HepG2 (cell line): ENCODE data around the gene NOX3. TPM values are rescaled to one million over a fixed set of nuclear protein-coding genes. Genes with fewer than 3 reads are reported as not detected.

ENCODE experiments used
- AGO1 ChIP-seq: fragments of 200-400 bp; formaldehyde crosslinking; IDR thresholded peaks from 2 replicates; pipeline ENCODE4 v1.6.1; 2017; ENCODE audit warnings: mild to moderate bottlenecking, low read depth, low read length, moderate library complexity; ENCODE audit not compliant: poor library complexity, severe bottlenecking
- ARID5B ChIP-seq: IDR thresholded peaks from 2 replicates; pipeline ENCODE4 v1.4.0; 2020; ENCODE audit warnings: mild to moderate bottlenecking, missing genetic modification reagents
- HOXA9 ChIP-seq: sonication (generic); formaldehyde crosslinking; IDR thresholded peaks from 2 replicates; pipeline ENCODE4 v1.8.1; 2022; ENCODE audit warnings: missing genetic modification reagents, mild to moderate bottlenecking, moderate library complexity, borderline replicate concordance
- IRX3 ChIP-seq: sonication (generic); formaldehyde crosslinking; IDR thresholded peaks from 2 replicates; pipeline ENCODE4 v1.8.1; 2023; ENCODE audit warnings: mild to moderate bottlenecking, low read depth, missing genetic modification reagents, borderline replicate concordance
- KAT7 ChIP-seq: IDR thresholded peaks from 2 replicates; pipeline ENCODE4 v1.6.1; 2018; ENCODE audit warnings: borderline replicate concordance, missing compliant biosample characterization
- KDM4B ChIP-seq: sonication (generic); formaldehyde crosslinking; IDR thresholded peaks from 2 replicates; pipeline ENCODE4 v1.4.0; 2020; ENCODE audit warnings: missing genetic modification reagents
- MTA3 ChIP-seq: sonication (generic); formaldehyde crosslinking; IDR thresholded peaks from 2 replicates; pipeline ENCODE4 v1.4.0; 2020; ENCODE audit warnings: missing genetic modification reagents
- NR2C2 ChIP-seq: sonication (generic); formaldehyde crosslinking; IDR thresholded peaks from 2 replicates; pipeline ENCODE4 v1.4.0; 2020; ENCODE audit warnings: missing genetic modification reagents, mild to moderate bottlenecking, moderate library complexity, borderline replicate concordance
- TBP ChIP-seq: sonication (generic); formaldehyde crosslinking; IDR thresholded peaks from 2 replicates; pipeline ENCODE4 v1.5.0; 2020; ENCODE audit warnings: missing genetic modification reagents
- USF2 ChIP-seq, 2 experiments: sonication (generic) in 1 of 2; formaldehyde crosslinking in 1 of 2; IDR thresholded peaks; 2 replicates each; pipeline versions ENCODE4 v1.5.1 to v1.6.1; 2011 to 2020; ENCODE audit warnings: borderline replicate concordance in 1 of 2, low read depth in 1 of 2, low read length in 1 of 2, mild to moderate bottlenecking in 1 of 2, missing genetic modification reagents in 1 of 2, moderate library complexity in 1 of 2
- ZFP41 ChIP-seq: sonication (generic); formaldehyde crosslinking; IDR thresholded peaks from 2 replicates; pipeline ENCODE4 v1.4.0; 2020; ENCODE audit warnings: mild to moderate bottlenecking, missing genetic modification reagents, borderline replicate concordance
- ZNF30 ChIP-seq: sonication (generic); formaldehyde crosslinking; IDR thresholded peaks from 2 replicates; pipeline ENCODE4 v1.5.0; 2020; ENCODE audit warnings: mild to moderate bottlenecking, missing genetic modification reagents
- ZNF329 ChIP-seq: sonication (generic); formaldehyde crosslinking; IDR thresholded peaks from 2 replicates; pipeline ENCODE4 v1.9.0; 2021; ENCODE audit warnings: low read depth, mild to moderate bottlenecking, missing genetic modification reagents
- ZNF629 ChIP-seq: sonication (generic); formaldehyde crosslinking; conservative IDR thresholded peaks from 2 replicates; pipeline ENCODE4 v1.5.0; 2020; ENCODE audit warnings: missing genetic modification reagents
- polyA plus RNA-seq, 8 experiments: library from polyadenylated mRNA; depleted of rRNA in 3 of 8; stranded (reverse) in 7 of 8; unstranded in 1 of 8; fragments of >200 nt; fragmentation: Illumina TruSeq in 4 of 8; extraction: Trizol in 4 of 8; gene quantifications; 2 replicates each; pipeline versions ENCODE4 v1.2.1 to v1.2.3, GENCODE V29; 2011 to 2016; ENCODE audit warnings: low read depth in 4 of 8, missing spikeins in 1 of 8, mixed read lengths in 1 of 8; ENCODE audit not compliant: insufficient read depth in 1 of 8
- total RNA-seq, 5 experiments: library from RNA; depleted of rRNA; stranded (reverse); fragments of >200 nt; fragmentation: Illumina TruSeq; extraction: Trizol; gene quantifications; 2 replicates each; pipeline ENCODE4 v1.2.3, GENCODE V29; 2016; ENCODE audit warnings: low read depth in 1 of 5
- TF ChIP-seq, protein P1 (sequence below): sonication (generic); formaldehyde crosslinking; IDR thresholded peaks from 2 replicates; pipeline ENCODE4 v1.5.0; 2020; ENCODE audit warnings: missing genetic modification reagents
- TF ChIP-seq, protein P2 (sequence below): sonication (generic); formaldehyde crosslinking; IDR thresholded peaks from 2 replicates; pipeline ENCODE4 v1.5.1; 2020; ENCODE audit warnings: mild to moderate bottlenecking, missing genetic modification reagents, borderline replicate concordance

The NOX3 gene
- total and polyA plus RNA-seq, 2 of the 13 experiments (the other 11 are each of a cell fraction or from before 2014, with no cell fraction given) = 0.09 to 0.18 TPM

- TF ChIP-seq USF2 (IDR thresholded peaks at IDR 0.05; ENCODE audit: low read depth, low read length) (no peak), USF2 (CRISPR knock-in tag; IDR thresholded peaks at IDR 0.05; ENCODE audit: borderline replicate concordance) (no peak), MTA3 (CRISPR knock-in tag) (no peak), TBP (CRISPR knock-in tag) (no peak), ARID5B (CRISPR knock-in tag) (peak; percentile 100), ZFP41 (CRISPR knock-in tag) (no peak), ZNF629 (0 out of 2 replicates have a peak, but pooled peaks have one; percentile 43), KDM4B (CRISPR knock-in tag) (peak; percentile 96), ZNF329 (CRISPR knock-in tag) (no peak), IRX3 (CRISPR knock-in tag) (no peak), KAT7 (no peak; the same call in 1 of the 2 replicates), AGO1 (no peak), ZNF30 (CRISPR knock-in tag) (no peak), HOXA9 (peak; percentile 52; the same call in 1 of the 2 replicates), NR2C2 (peak; percentile 89)
- TF ChIP-seq, protein P1, sequence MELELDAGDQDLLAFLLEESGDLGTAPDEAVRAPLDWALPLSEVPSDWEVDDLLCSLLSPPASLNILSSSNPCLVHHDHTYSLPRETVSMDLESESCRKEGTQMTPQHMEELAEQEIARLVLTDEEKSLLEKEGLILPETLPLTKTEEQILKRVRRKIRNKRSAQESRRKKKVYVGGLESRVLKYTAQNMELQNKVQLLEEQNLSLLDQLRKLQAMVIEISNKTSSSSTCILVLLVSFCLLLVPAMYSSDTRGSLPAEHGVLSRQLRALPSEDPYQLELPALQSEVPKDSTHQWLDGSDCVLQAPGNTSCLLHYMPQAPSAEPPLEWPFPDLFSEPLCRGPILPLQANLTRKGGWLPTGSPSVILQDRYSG (CRISPR knock-in tag) = no peak
- TF ChIP-seq, protein P2, sequence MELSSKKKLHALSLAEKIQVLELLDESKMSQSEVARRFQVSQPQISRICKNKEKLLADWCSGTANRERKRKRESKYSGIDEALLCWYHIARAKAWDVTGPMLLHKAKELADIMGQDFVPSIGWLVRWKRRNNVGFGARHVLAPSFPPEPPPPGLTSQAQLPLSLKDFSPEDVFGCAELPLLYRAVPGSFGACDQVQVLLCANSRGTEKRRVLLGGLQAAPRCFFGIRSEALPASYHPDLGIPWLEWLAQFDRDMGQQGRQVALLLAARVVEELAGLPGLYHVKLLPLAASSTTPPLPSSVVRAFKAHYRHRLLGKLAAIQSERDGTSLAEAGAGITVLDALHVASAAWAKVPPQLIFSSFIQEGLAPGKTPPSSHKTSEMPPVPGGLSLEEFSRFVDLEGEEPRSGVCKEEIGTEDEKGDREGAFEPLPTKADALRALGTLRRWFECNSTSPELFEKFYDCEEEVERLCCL (CRISPR knock-in tag) = no peak
These were observed 31.2 kb upstream of the NOX3 start (continued) for GRCh38 chr6:155486721-155487294.
